K562 (cell line): ENCODE data around the gene ARFRP1. TPM values are rescaled to one million over a fixed set of nuclear protein-coding genes. Genes with fewer than 3 reads are reported as not detected.

Experiments used
- ATAC-seq: fragments of 200-7000 bp; cut with Tn5 transposase; 3 replicates; pipeline ENCODE4 v1.9.1; 2020; ENCODE audit warnings: moderate library complexity
- BruUV-seq: library from RNA; stranded (reverse); fragments of 400-500 nt; replicated peaks from 2 replicates; lab custom pipeline; 2021; lab: Mats Ljungman, UMichigan
- CTCF ChIA-PET: fragments of 300-600 bp; formaldehyde crosslinking; extraction: SDS; loops from one replicate; lab custom pipeline; 2021; ENCODE audit warnings: low intra/inter-chr PET ratio; lab: Yijun Ruan, JAX
- POLR2A ChIA-PET: fragments of 300-600, 350-650 bp; sonication (Branson Sonifier 250); formaldehyde crosslinking; extraction: SDS; loops from one replicate; lab custom pipeline; 2021; ENCODE audit warnings: antibody characterized with exemption, inconsistent platforms; lab: Yijun Ruan, JAX
- DNase-seq, 4 experiments: peaks; one replicate each; pipeline versions ENCODE4 v3.0.0 to v3.0.0-alpha.2; 2011 to 2018; ENCODE audit warnings: low spot score in 3 of 4, mixed read lengths in 3 of 4; ENCODE audit errors: extremely low read depth in 1 of 4
- FAIRE-seq: peaks from 2 replicates; lab custom pipeline; 2011; peaks lifted over from hg19 to GRCh38; lab: Jason Lieb, UNC
- H2AFZ ChIP-seq: 2 replicates; pipeline ENCODE4 v1.6.0; 2011; ENCODE audit warnings: low read depth, low read length, control low read depth, inconsistent platforms
- H3K27ac ChIP-seq: fragments of 200-600 bp; 3 replicates; pipeline ENCODE4 v1.8.0; 2011; ENCODE audit warnings: low read depth, mild to moderate bottlenecking, control low read depth, inconsistent platforms, low read length, moderate library complexity, mixed read lengths; ENCODE audit errors: extremely low read depth
- H3K27me3 ChIP-seq, 2 experiments: fragments of 300-600 bp in 1 of 2; 2 replicates in 1 of 2; 3 replicates in 1 of 2; pipeline versions ENCODE4 v1.6.0 to v1.8.0; 2011; ENCODE audit warnings: inconsistent platforms in 2 of 2, low read length in 2 of 2, mild to moderate bottlenecking in 1 of 2, mixed read lengths in 1 of 2, moderate library complexity in 1 of 2; ENCODE audit not compliant: control insufficient read depth in 2 of 2, insufficient read depth in 2 of 2
- H3K36me3 ChIP-seq: fragments of 300-600 bp; 3 replicates; pipeline ENCODE4 v1.8.0; 2011; ENCODE audit warnings: mild to moderate bottlenecking, low read length, inconsistent platforms; ENCODE audit not compliant: control insufficient read depth, insufficient read depth
- H3K4me1 ChIP-seq, 2 experiments: fragments of 200-600 bp in 1 of 2; replicated peaks in 1 of 2; 2 replicates in 1 of 2; 3 replicates in 1 of 2; pipeline versions ENCODE4 v1.5.1 to v1.8.0; 2011; ENCODE audit warnings: inconsistent platforms in 2 of 2, low read length in 2 of 2, mild to moderate bottlenecking in 1 of 2, mixed read lengths in 1 of 2, moderate library complexity in 1 of 2; ENCODE audit not compliant: control insufficient read depth in 2 of 2, insufficient read depth in 2 of 2
- H3K4me2 ChIP-seq: 2 replicates; pipeline ENCODE4 v1.6.1; 2011; ENCODE audit warnings: low read length, control low read depth, inconsistent platforms, mixed read lengths; ENCODE audit not compliant: insufficient read depth
- H3K4me3 ChIP-seq: fragments of 200-600 bp; sonication (generic), shearing (Covaris generic); 2 replicates; pipeline ENCODE4 v1.5.1; 2016; ENCODE audit warnings: control low read depth, inconsistent platforms
- H3K79me2 ChIP-seq: fragments of 200-600 bp; 3 replicates; pipeline ENCODE4 v1.8.0; 2011; ENCODE audit warnings: low read length, inconsistent platforms; ENCODE audit not compliant: control insufficient read depth, insufficient read depth
- H3K9ac ChIP-seq, 2 experiments: 2 replicates each; pipeline versions ENCODE4 v1.6.0 to v1.6.1; 2011; ENCODE audit warnings: low read depth in 2 of 2, low read length in 2 of 2, control low read depth in 1 of 2, inconsistent platforms in 1 of 2, mild to moderate bottlenecking in 1 of 2, mixed read lengths in 1 of 2; ENCODE audit not compliant: insufficient read depth in 1 of 2
- H3K9me1 ChIP-seq: one replicate; pipeline ENCODE4 v1.6.0; 2011; ENCODE audit warnings: inconsistent platforms, mild to moderate bottlenecking, low read length, moderate library complexity; ENCODE audit not compliant: control insufficient read depth, insufficient read depth
- H3K9me3 ChIP-seq: replicated peaks from 2 replicates; pipeline ENCODE4 v1.5.1; 2011; ENCODE audit warnings: low read depth, low read length, inconsistent platforms; ENCODE audit not compliant: control insufficient read depth, insufficient read depth
- H4K20me1 ChIP-seq: replicated peaks from 2 replicates; pipeline ENCODE4 v1.6.1; 2011; ENCODE audit warnings: low read length, inconsistent platforms, mixed read lengths; ENCODE audit not compliant: control insufficient read depth, insufficient read depth
- ARID1B ChIP-seq: fragments of 450-650 bp; IDR thresholded peaks from 2 replicates; pipeline ENCODE4 v1.6.1; 2016; ENCODE audit warnings: antibody characterized with exemption, mild to moderate bottlenecking, inconsistent platforms
- MITF ChIP-seq: IDR thresholded peaks from 2 replicates; pipeline ENCODE4 v1.6.1; 2014; ENCODE audit warnings: antibody characterized with exemption
- NEUROD1 ChIP-seq: fragments of 150-350 bp; IDR thresholded peaks from 2 replicates; pipeline ENCODE4 v1.6.1; 2014; ENCODE audit warnings: borderline replicate concordance, low read length, low read depth; ENCODE audit not compliant: partially characterized antibody
- POLR2G ChIP-seq: fragments of 200-400 bp; formaldehyde crosslinking; IDR thresholded peaks from 2 replicates; pipeline ENCODE4 v1.6.1; 2017; ENCODE audit warnings: low read depth, mild to moderate bottlenecking, antibody characterized with exemption, low read length, moderate library complexity
- RBM22 ChIP-seq: fragments of 200-400 bp; formaldehyde crosslinking; IDR thresholded peaks from 2 replicates; pipeline ENCODE4 v1.6.1; 2018; ENCODE audit warnings: low read length, low read depth; ENCODE audit not compliant: poor library complexity, severe bottlenecking
- ZNF184 ChIP-seq: sonication (generic); formaldehyde crosslinking; IDR thresholded peaks from 2 replicates; pipeline ENCODE4 v1.5.0; 2020; ENCODE audit warnings: missing genetic modification reagents
- WGBS: fragments of 100-300 bp; shearing (Covaris generic); methylation state at CpG from one replicate; pipeline ENCODE4 v1.1.6; 2016; ENCODE audit warnings: low coverage, mixed read lengths; ENCODE audit not compliant: insufficient coverage; ENCODE audit errors: missing lambda C conversion rate; 5-methylcytosine and 5-hydroxymethylcytosine counted together
- in situ Hi-C: fragments of 300-500 bp; cut with MboI; formaldehyde crosslinking; loops from 4 replicates; pipeline ENCODE4 v1.15.0; 2018; ENCODE audit warnings: inconsistent platforms, mixed read lengths
- intact Hi-C: fragments of 100-400 bp; cut with micrococcal nuclease; formaldehyde crosslinking; loops from 2 replicates; pipeline ENCODE4 v1.14.2; 2022
- polyA plus RNA-seq, 8 experiments: library from polyadenylated mRNA; depleted of rRNA in 4 of 8; stranded (reverse) in 5 of 8; unstranded in 3 of 8; fragments of >200 nt; fragmentation: Nextera tagmentation in 2 of 8; fragmentation: Illumina TruSeq in 1 of 8; extraction: Ambion mirVana in 2 of 8; extraction: Trizol in 1 of 8; gene quantifications; 2 replicates each; pipeline versions ENCODE4 v1.2.1 to v1.2.3, GENCODE V29; 2011 to 2014; ENCODE audit warnings: inconsistent platforms in 1 of 8, missing spikeins in 1 of 8
- total RNA-seq, 7 experiments: library from RNA; depleted of rRNA in 6 of 7; stranded (reverse); fragments of >200 nt in 6 of 7; fragmentation: Illumina TruSeq in 2 of 7; extraction: Trizol in 2 of 7; gene quantifications; 2 replicates each; pipeline versions ENCODE4 v1.2.1 to v1.2.3, GENCODE V29; 2011 to 2021; ENCODE audit warnings: low replicate concordance in 1 of 7
- TF ChIP-seq, protein P1 (sequence below): sonication (generic); formaldehyde crosslinking; IDR thresholded peaks from 2 replicates; pipeline ENCODE4 v1.8.1; 2023; ENCODE audit warnings: mild to moderate bottlenecking, missing genetic modification reagents
- TF ChIP-seq, protein P2 (sequence below): fragments of 450-650 bp; IDR thresholded peaks from 2 replicates; pipeline ENCODE4 v1.6.1; 2017; ENCODE audit warnings: antibody characterized with exemption, mild to moderate bottlenecking

The ARFRP1 gene
- total and polyA plus RNA-seq, 9 of the 15 experiments (the other 6 are each of a cell fraction or from before 2014, with no cell fraction given) = 2.2 to 78.9 (median 37.3) TPM

GRCh38 chr20:63700199-63701050, 7.4 kb downstream of the ARFRP1 start (continued):
- TF ChIP-seq, protein P1, sequence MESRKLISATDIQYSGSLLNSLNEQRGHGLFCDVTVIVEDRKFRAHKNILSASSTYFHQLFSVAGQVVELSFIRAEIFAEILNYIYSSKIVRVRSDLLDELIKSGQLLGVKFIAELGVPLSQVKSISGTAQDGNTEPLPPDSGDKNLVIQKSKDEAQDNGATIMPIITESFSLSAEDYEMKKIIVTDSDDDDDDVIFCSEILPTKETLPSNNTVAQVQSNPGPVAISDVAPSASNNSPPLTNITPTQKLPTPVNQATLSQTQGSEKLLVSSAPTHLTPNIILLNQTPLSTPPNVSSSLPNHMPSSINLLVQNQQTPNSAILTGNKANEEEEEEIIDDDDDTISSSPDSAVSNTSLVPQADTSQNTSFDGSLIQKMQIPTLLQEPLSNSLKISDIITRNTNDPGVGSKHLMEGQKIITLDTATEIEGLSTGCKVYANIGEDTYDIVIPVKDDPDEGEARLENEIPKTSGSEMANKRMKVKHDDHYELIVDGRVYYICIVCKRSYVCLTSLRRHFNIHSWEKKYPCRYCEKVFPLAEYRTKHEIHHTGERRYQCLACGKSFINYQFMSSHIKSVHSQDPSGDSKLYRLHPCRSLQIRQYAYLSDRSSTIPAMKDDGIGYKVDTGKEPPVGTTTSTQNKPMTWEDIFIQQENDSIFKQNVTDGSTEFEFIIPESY = peak; percentile 93; the same call in 1 of the 2 replicates
- no peak for TF ChIP-seq NEUROD1
- peak; percentile 55 for TF ChIP-seq RBM22
- TF ChIP-seq, all 486 proteins: peak for 10

DNA sequence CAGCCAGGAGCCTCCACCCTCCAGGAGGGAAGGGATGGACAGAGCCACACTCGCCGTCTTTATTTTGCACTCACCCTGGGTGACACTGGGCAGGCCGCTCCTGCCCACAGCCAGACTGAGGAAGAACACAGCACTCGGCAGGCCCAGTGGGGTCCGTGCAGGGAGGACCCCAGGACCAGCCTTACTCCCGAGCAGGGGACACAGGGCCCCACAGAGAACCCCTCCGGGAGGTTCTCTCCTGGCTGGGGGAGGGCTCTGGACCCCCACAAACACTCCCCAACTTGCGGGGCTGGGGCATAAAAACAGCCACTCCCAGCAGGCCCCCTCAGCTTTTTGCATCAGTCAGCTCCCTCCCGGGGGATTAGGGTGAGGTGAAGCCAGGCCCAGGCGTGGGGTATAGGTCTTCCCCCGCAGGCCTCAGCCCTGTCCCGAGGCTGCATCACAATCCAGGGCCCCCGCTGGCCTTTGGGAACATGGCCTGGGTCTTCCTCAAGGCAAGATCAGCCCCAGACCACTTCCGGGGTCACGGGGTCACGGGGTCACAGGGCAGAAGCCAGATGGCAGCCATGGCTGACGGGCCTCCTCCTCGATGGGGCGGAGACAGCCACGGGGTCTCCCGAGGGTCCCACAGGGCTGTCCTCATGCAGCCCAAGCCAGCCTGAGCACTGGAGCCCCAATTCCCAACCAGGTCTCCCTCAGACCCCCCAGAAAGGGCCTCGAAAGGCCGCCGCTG, 8.1 kb downstream of the ARFRP1 start:
- no peaks in the 10 kb centered on the region for H3K79me2 ChIP-seq
- in situ Hi-C loops (no loop called here), intact Hi-C loops (loop anchor here (10.0 kb wide), 2 partner anchors 85 to 165 kb away; partner anchors contain the start of gene PTK6)
- H3K9ac ChIP-seq = peak overlapping the region; percentile 15 to 84; a peak in 3 of 4 replicates
- ATAC-seq (peak; percentile 1), DNase-seq (peak in 3 of 4 experiments; percentile 38 to 58 (median 50)), FAIRE-seq (no peak)
- no peak overlapping the region for H3K4me2 ChIP-seq
- TSS peak; percentile 29 for BruUV-seq
- H3K9me3 ChIP-seq = no peaks in the 10 kb centered on the region
- POLR2A ChIA-PET = interaction anchor here (3.1 kb wide), 1 partner anchor 8 kb away, joined by 27 read pairs; the partner anchor contains the start of genes ARFRP1 and ZGPAT
- H3K4me1 ChIP-seq = peaks cover 9 to 90% of the 10 kb centered on the region in 2 experiments
- H4K20me1 ChIP-seq = no peaks in the 10 kb centered on the region; the same call in 1 of the 2 replicates
- 69% methylated on average over 19 of the region's 24 CpGs for WGBS
- H3K36me3 ChIP-seq = peaks cover 28% of the 10 kb centered on the region; the same call in 2 of the 3 replicates
- no peaks in the 10 kb centered on the region for H3K27me3 ChIP-seq
- H3K4me3 ChIP-seq = no peak overlapping the region
- H3K9me1 ChIP-seq = no peaks in the 10 kb centered on the region
- no peak overlapping the region for H2AFZ ChIP-seq
- peak overlapping the region; percentile 61 for H3K27ac ChIP-seq
- CTCF ChIA-PET = no interaction called here
- TF ChIP-seq POLR2G (peak; percentile 76), MITF (no peak), ARID1B (0 out of 2 replicates have a peak, but pooled peaks have one; percentile 3), ZNF184 (CRISPR knock-in tag) (no peak), RBM22 (peak; percentile 88)
- TF ChIP-seq, protein P2, sequence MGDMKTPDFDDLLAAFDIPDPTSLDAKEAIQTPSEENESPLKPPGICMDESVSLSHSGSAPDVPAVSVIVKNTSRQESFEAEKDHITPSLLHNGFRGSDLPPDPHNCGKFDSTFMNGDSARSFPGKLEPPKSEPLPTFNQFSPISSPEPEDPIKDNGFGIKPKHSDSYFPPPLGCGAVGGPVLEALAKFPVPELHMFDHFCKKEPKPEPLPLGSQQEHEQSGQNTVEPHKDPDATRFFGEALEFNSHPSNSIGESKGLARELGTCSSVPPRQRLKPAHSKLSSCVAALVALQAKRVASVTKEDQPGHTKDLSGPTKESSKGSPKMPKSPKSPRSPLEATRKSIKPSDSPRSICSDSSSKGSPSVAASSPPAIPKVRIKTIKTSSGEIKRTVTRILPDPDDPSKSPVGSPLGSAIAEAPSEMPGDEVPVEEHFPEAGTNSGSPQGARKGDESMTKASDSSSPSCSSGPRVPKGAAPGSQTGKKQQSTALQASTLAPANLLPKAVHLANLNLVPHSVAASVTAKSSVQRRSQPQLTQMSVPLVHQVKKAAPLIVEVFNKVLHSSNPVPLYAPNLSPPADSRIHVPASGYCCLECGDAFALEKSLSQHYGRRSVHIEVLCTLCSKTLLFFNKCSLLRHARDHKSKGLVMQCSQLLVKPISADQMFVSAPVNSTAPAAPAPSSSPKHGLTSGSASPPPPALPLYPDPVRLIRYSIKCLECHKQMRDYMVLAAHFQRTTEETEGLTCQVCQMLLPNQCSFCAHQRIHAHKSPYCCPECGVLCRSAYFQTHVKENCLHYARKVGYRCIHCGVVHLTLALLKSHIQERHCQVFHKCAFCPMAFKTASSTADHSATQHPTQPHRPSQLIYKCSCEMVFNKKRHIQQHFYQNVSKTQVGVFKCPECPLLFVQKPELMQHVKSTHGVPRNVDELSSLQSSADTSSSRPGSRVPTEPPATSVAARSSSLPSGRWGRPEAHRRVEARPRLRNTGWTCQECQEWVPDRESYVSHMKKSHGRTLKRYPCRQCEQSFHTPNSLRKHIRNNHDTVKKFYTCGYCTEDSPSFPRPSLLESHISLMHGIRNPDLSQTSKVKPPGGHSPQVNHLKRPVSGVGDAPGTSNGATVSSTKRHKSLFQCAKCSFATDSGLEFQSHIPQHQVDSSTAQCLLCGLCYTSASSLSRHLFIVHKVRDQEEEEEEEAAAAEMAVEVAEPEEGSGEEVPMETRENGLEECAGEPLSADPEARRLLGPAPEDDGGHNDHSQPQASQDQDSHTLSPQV = peak; percentile 81
